Measurements from ENCODE around the gene NAALAD2. TPM values are rescaled to one million over a fixed set of nuclear protein-coding genes. Genes with fewer than 3 reads are reported as not detected.

NAALAD2 gene
- 0.29 TPM in 1 of 2 replicates, not detected in the other for total RNA-seq

DNA sequence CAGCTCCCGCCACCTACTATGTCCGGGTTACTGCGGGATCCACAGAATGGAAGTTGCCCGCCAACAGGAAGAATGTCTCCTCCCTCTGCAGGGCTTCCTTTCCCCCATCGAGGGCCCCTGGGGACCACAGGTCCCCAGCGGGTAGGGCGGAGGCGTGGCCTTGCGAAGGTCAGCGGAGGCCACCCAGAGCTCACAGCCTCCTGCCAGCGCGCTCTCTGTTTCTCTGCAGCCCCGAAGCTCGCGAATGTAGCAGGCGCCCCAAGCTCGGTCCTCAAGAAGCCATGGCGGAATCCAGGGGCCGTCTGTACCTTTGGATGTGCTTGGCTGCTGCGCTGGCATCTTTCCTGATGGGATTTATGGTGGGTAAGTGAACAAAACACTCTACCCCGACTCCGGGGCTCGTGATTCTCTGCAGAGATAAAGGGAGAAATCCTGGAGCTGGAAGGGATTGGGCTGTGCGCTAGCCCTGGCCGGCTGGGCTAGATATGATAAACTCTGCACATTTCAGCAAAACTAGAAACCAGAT is at the start of gene NAALAD2:
Gene NAALAD2, plus strand, starts transcription at position 186 of the 526 bp plus-strand sequence. Its CDS starts 96 bp downstream, at position 282.

GRCh38 chr11:90085650-90086049 is 48.8 kb upstream of the NAALAD2 start, which contains the start of gene UBTFL1:
Gene UBTFL1 (plus strand): TSS chr11:90085950. CDS start chr11:90085950, 0 bp downstream.

GRCh38 chr11:90222459-90223247 is 88.2 kb downstream of the NAALAD2 start, which contains the start of gene CHORDC1:
Gene CHORDC1 (minus strand): TSS chr11:90223049. CDS start chr11:90222954, 95 bp downstream.

Small RNA genes within 50 kb of the gene (small RNA-seq; reads per million reads assigned to genes)
- gene RF00275: not detected

Other genes starting within 250 kb of the NAALAD2 start
- not detected in 2 replicates for gene TRIM49D1, start 212.4 kb upstream of the NAALAD2 start, total RNA-seq
- gene TRIM49D2, start 210.6 kb upstream of the NAALAD2 start, total RNA-seq: not detected in 2 replicates
- not detected in 2 replicates for gene TRIM64, start 168.6 kb upstream of the NAALAD2 start, total RNA-seq
- gene TRIM49C, start 103.6 kb upstream of the NAALAD2 start, total RNA-seq: not detected in 2 replicates
- not detected in 2 replicates for gene UBTFL1, start 48.7 kb upstream of the NAALAD2 start, total RNA-seq
- gene CHORDC1, start 88.4 kb downstream of the NAALAD2 start, total RNA-seq: 20.3 and 34.4 TPM in 2 replicates